GM19372 (cell line): ENCODE results near the gene LRRC47.
"Not testable (repeated sequence)": the region's sequence is repeated elsewhere in the genome, so short reads cannot be mapped to it uniquely, and the experiment has no call there.

Experiments
- ATAC-seq: cut with Tn5 transposase; IDR thresholded peaks from one replicate; pipeline ENCODE4 v1.9.1; 2021; ENCODE audit warnings: mild to moderate bottlenecking, low read depth, moderate library complexity; ENCODE audit not compliant: unreplicated experiment

The LRRC47 gene

DNA sequence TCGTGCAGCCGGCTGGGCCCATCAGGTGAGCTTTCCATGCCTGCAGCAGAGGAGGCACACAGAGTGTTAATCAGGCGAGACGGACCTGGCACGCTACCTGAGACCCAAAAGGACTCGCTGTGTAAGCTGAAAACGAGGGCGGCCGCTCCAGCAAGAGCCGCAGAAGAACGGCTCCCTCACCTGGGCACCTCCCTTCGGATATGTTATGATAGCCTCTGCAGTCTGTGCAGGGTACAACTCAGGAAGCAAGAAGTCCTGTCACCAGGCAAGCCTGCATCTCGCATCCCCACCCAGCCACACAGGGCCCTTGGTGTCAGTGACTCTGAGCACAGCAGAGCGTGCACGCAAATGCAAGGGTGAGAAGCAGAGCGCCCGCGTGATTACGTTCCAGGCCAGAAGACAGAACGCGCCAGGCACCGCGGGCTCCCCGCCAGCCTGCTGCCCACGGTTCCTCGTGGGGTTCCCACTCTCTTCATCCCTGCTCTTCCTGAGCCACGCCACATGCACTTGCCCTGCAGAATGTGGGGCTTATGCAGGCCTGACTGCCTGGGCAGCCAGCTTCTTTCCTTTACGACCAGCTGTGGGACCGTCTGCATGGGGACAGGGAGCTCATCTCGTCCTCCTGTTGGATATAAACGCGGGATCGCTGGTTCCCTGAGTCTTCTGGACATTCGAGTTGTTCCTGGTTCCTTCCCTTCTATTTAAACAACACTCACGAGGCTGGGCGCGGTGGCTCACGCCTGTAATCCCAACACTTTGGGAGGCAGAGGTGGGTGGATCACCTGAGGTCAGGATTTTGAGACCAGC lies 20.2 kb upstream of the LRRC47 start:
- ATAC-seq, result no peak

DNA sequence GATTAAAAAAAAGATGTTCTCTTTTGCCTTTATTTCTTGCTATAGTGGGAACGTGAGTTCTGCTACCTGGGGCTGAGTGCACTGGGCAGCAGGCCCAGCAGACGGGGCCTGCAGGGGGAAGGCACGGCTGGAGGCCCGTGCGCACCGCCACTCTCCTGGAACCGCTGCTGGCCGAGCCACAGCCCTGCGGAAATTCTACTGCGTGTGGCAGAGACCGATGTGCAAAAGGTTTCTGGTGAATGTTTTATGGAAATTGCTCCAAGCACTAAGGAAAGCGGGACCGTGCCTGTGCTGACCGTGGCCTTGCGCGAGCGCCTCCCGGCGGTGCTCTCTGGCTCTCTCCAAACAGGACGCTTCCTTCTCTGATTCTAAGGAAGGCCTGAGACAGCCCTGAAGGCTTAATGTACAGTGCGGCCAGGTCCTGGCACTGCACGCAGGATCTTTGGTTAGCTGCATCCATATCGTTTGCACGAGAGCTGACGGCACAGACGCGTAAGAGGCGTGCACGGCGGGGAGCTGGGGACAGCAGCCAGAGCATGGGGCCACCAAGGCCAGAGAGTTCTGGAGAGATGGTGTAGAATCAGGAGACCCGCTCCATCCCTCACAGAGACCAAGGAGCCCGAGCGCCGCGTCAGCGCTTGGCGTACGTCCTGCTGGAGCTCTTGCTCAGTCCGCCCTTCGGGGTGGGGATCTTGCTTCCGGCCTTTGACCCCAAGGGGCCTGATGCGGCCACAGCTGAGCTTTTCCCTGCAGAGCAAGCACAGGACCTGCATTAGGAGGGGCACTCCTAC lies 18.7 kb upstream of the LRRC47 start:
- ATAC-seq, result no peak

GRCh38 chr1:3814065-3814464 lies 17.8 kb upstream of the LRRC47 start:
- ATAC-seq, result no peak

DNA sequence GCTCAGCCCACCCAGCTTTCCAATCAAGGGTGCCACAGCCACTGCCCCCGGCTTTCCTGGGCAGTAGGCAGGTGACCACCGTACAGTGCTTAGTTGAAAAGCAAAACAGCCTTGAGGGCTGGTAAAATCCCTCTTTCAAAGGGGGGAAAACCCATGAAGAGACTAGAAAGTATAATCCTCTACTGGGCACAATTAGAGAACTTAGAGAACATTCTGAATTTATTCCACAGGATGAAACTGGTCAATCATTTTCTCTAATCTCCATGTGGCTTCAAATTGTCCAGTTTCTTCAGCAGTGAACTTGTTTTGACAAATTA lies 15.3 kb upstream of the LRRC47 start:
- no peak for ATAC-seq

DNA sequence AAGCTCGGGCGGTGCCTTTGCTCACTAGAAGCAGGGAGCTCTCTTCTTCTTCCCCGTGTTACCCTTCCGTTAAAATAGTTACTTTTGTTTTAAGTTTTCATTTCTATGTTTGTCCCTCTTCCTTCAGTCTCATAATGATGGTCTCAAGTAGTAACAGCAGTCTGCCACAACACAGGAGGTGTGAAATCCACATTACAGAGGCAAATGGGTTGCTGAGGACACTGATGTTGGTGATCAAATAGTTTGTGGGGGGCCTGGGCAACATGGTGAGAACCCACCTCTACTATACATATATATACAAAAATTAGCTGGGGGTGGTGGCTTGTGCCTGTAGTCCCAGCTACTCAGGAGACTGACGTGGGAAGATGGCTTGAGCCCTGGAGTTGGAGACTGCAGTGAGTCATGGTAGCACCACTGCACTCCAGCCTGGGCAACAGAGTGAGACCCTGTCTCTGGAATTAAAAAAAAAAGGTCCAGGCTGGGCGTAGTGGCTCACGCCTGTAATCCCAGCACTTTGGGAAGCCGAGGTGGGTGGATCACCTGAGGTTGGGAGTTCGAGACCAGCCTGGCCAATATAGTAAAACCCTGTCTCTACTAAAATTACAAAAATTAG lies 14.0 kb upstream of the LRRC47 start:
- not testable (repeated sequence) for ATAC-seq

GRCh38 chr1:3809680-3810079 lies 13.4 kb upstream of the LRRC47 start:
- no peak for ATAC-seq

DNA sequence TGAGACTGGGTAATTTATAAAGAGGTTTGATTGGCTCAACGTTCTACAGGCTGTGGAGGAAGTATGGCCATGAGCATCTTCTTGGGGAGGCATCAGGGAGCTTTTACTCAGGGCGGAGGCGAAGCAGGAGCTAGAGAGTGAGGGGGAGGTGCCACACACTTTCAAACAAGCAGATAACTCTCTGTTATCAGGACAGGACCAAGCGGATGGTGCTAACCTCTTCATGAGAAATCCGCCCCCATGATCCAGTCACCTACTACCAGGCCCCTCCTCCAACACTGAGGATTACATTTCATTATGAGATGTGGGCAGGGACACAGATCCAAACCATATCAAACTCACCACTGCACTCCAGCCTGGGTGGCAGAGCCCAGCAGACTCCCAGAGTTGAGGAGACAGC lies 11.5 kb upstream of the LRRC47 start:
- no peak for ATAC-seq

GRCh38 chr1:3805038-3805437 lies 8.7 kb upstream of the LRRC47 start:
- no peak for ATAC-seq

- not testable (repeated sequence) for ATAC-seq
Observed at GRCh38 chr1:3804627-3804944, 8.3 kb upstream of the LRRC47 start.

GRCh38 chr1:3803905-3804626 lies 7.8 kb upstream of the LRRC47 start:
- no peak for ATAC-seq

GRCh38 chr1:3800795-3801194 lies 4.5 kb upstream of the LRRC47 start:
- not testable (repeated sequence) for ATAC-seq

GRCh38 chr1:3799976-3800685 lies 3.8 kb upstream of the LRRC47 start:
- no peak for ATAC-seq

DNA sequence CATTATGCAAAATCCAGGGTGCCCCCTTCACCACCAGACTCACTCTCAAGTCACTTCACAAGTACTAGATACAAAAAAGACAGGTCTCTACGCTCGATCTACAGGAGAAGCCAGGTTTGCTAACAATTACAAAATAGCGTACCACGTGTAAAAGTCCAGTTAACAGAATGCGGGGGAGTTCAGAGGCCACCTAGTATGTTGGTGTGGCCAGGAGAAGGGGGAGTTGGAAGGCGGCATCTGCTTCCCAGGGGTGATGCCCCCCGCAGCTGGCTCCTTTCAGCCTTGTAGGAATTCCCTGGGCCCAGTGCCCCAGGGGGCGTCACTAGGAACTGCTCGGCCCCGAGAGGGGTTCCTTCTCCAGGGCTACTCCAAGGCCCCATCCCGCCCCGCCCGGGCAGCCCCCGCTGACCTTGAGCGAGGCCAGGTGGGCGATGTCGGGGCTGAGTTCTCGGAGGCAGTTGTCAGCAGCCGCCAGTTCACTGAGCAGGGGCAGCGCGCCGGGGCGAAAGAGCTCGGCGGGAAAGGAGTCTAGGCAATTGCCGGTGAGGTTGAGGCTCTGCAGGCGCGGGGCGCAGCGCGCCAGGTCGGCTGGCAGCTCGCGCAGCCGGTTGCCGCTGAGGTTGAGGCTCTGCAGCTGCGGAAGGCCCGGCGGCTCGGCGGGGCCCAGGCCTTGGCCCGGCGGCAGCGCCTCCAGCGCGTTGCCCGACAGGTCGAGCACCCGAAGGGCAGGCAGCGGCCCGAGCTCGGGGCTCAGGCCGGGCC lies 664 bp downstream of the LRRC47 start:
- ATAC-seq, result no peak

GRCh38 chr1:3790952-3791351 lies 5.3 kb downstream of the LRRC47 start:
- ATAC-seq, result no peak

GRCh38 chr1:3790500-3790923 lies 5.8 kb downstream of the LRRC47 start:
- no peak for ATAC-seq

GRCh38 chr1:3789421-3790300 lies 6.6 kb downstream of the LRRC47 start:
- no peak for ATAC-seq

DNA sequence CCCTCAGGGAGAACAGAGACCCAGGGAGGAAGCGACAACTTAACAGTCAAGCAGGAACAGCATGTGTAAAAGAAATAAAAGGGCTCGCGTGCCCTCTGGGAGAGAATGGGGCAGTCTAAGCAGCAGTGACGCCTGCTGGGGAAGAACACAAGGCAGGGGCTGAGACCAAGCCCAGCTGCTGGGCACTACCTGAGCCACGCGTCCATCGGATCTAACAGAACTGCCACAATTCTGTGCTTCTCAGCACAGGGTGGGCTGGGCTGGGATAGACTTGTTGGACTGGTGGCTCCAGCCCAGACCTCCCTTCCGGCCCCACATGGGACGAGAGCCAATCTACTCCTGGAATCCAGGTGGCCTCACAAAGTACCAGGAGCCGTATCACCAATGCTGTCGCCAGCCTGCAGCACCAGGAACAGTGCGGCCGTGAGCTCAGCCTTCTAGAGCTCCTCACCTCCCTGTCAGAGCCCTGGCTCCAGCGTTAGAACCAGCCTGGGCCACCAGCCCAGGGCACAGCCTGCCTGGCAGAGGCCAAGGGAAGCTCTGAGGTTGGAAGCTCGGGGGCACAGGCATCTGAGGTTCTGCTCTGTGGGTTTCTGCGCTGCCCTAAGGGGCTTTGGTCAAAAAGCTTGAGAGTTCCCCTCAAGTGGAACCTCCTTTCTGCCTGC lies 7.4 kb downstream of the LRRC47 start:
- ATAC-seq, result no peak
